Peyer's patch (tissue), 4 donors: ENCODE data around the gene NMB.

ENCODE experiments used
- CTCF ChIP-seq, 6 experiments: fragments of 450-650 bp in 4 of 6; fragments of 200-600 bp in 2 of 6; sonication (generic) in 1 of 6; IDR thresholded peaks; one replicate each; pipeline ENCODE4 v1.5.1; 2017 to 2019; ENCODE audit warnings: antibody characterized with exemption in 6 of 6, mild to moderate bottlenecking in 3 of 6, moderate library complexity in 1 of 6
- POLR2A ChIP-seq, 2 donors: fragments of 450-650 bp; IDR thresholded peaks; one replicate each; pipeline ENCODE4 v1.5.1; 2017; ENCODE audit warnings: antibody characterized with exemption in 2 of 2, mild to moderate bottlenecking in 2 of 2, moderate library complexity in 2 of 2

GRCh38 chr15:84653910-84654688 lies 3.9 kb downstream of the NMB start, which contains the start of gene WDR73:
- TF ChIP-seq POLR2A (IDR thresholded peaks at IDR 0.05) (peak in 1 of 2 donors; percentile 26), CTCF (IDR thresholded peaks at IDR 0.05) (no peak)
